ENCODE results near the gene TBC1D8.

The TBC1D8 gene

DNA sequence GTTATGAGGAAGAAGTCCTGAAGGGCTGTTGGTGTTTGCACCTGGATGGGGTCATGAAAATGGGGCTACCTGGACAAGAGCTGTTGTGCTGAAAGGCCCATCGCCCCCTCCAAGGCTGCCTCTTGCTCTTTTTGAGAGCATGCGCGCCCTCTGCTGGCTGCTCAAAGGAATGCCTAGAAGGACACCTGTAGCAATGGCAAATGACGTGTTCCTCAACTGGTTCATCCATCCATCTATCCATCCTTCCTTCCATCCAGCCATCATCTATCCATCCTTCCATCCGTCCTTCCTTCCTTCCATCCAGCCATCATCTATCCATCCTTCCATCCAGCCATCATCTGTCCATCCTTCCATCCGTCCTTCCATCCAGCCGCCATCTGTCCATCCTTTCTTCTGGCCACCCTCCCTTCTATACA is 166.3 kb downstream of the TBC1D8 start:
- Histone ChIP-seq H3K36me3 (ENCODE audit: control insufficient read depth, insufficient read depth, low read length) (no peaks in the 10 kb centered on the region), H3K4me1 (ENCODE audit: control insufficient read depth, insufficient read depth, low read length) (peaks cover 18% of the 10 kb centered on the region), H3K9me3 (ENCODE audit: control insufficient read depth, insufficient read depth, low read depth, low read length) (no peaks in the 10 kb centered on the region), H3K9ac (ENCODE audit: low read length) (no peak overlapping the region), H3K27me3 (ENCODE audit: control insufficient read depth, insufficient read depth, low read length) (no peaks in the 10 kb centered on the region), H3K4me3 (ENCODE audit: low read depth, low read length) (no peak overlapping the region), H3K27ac (ENCODE audit: low read depth, low read length) (no peak overlapping the region)

GRCh38 chr2:100983684-100984310 is 167.4 kb downstream of the TBC1D8 start:
- Histone ChIP-seq H3K9ac (ENCODE audit: low read length) (no peak overlapping the region), H3K27me3 (ENCODE audit: control insufficient read depth, insufficient read depth, low read length) (no peaks in the 10 kb centered on the region), H3K36me3 (ENCODE audit: control insufficient read depth, insufficient read depth, low read length) (no peaks in the 10 kb centered on the region), H3K4me3 (ENCODE audit: low read depth, low read length) (no peak overlapping the region), H3K27ac (ENCODE audit: low read depth, low read length) (no peak overlapping the region), H3K9me3 (ENCODE audit: control insufficient read depth, insufficient read depth, low read depth, low read length) (no peaks in the 10 kb centered on the region), H3K4me1 (ENCODE audit: control insufficient read depth, insufficient read depth, low read length) (peaks cover 18% of the 10 kb centered on the region)

- peaks cover 18% of the 10 kb centered on the region for H3K4me1 ChIP-seq (ENCODE audit: control insufficient read depth, insufficient read depth, low read length)
- H3K9ac ChIP-seq (ENCODE audit: low read length): no peak overlapping the region
- H3K4me3 ChIP-seq (ENCODE audit: low read depth, low read length): no peak overlapping the region
- H3K27ac ChIP-seq (ENCODE audit: low read depth, low read length): no peak overlapping the region
- no peaks in the 10 kb centered on the region for H3K9me3 ChIP-seq (ENCODE audit: control insufficient read depth, insufficient read depth, low read depth, low read length)
- no peaks in the 10 kb centered on the region for H3K27me3 ChIP-seq (ENCODE audit: control insufficient read depth, insufficient read depth, low read length)
- no peaks in the 10 kb centered on the region for H3K36me3 ChIP-seq (ENCODE audit: control insufficient read depth, insufficient read depth, low read length)
Observed at GRCh38 chr2:100983201-100983600, 168.0 kb downstream of the TBC1D8 start.

GRCh38 chr2:100982431-100982861 is 168.7 kb downstream of the TBC1D8 start:
- H3K9me3 ChIP-seq (ENCODE audit: control insufficient read depth, insufficient read depth, low read depth, low read length): no peaks in the 10 kb centered on the region
- H3K9ac ChIP-seq (ENCODE audit: low read length): no peak overlapping the region
- H3K4me3 ChIP-seq (ENCODE audit: low read depth, low read length): no peak overlapping the region
- no peak overlapping the region for H3K27ac ChIP-seq (ENCODE audit: low read depth, low read length)
- no peaks in the 10 kb centered on the region for H3K36me3 ChIP-seq (ENCODE audit: control insufficient read depth, insufficient read depth, low read length)
- H3K4me1 ChIP-seq (ENCODE audit: control insufficient read depth, insufficient read depth, low read length): peaks cover 18% of the 10 kb centered on the region
- no peaks in the 10 kb centered on the region for H3K27me3 ChIP-seq (ENCODE audit: control insufficient read depth, insufficient read depth, low read length)

- peaks cover 18% of the 10 kb centered on the region for H3K4me1 ChIP-seq (ENCODE audit: control insufficient read depth, insufficient read depth, low read length)
- H3K27me3 ChIP-seq (ENCODE audit: control insufficient read depth, insufficient read depth, low read length): no peaks in the 10 kb centered on the region
- no peak overlapping the region for H3K4me3 ChIP-seq (ENCODE audit: low read depth, low read length)
- no peaks in the 10 kb centered on the region for H3K9me3 ChIP-seq (ENCODE audit: control insufficient read depth, insufficient read depth, low read depth, low read length)
- no peaks in the 10 kb centered on the region for H3K36me3 ChIP-seq (ENCODE audit: control insufficient read depth, insufficient read depth, low read length)
- no peak overlapping the region for H3K27ac ChIP-seq (ENCODE audit: low read depth, low read length)
- no peak overlapping the region for H3K9ac ChIP-seq (ENCODE audit: low read length)
Observed at GRCh38 chr2:100981011-100981410, 170.2 kb downstream of the TBC1D8 start.

DNA sequence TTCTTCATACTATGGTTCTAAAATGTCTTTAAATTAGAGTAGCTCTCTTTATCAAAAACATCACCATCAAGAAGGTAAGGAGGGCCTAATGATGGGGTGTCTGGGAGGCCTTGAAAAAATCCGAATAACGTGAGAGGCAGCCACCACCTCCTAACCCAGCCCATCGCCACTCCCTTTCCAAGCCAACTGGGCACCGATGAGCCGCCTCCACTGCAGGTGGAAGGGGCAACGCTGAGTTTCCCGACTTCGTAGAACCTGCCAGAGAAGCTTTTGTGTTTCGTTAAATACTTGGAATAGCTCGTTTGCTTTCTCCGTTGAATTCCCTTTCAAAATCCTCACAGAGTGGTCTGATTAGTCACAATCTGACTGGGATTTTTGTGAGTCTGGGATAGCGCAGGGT is 171.1 kb downstream of the TBC1D8 start:
- Histone ChIP-seq H3K27me3 (ENCODE audit: control insufficient read depth, insufficient read depth, low read length) (no peaks in the 10 kb centered on the region), H3K4me3 (ENCODE audit: low read depth, low read length) (no peak overlapping the region), H3K36me3 (ENCODE audit: control insufficient read depth, insufficient read depth, low read length) (no peaks in the 10 kb centered on the region), H3K9ac (ENCODE audit: low read length) (no peak overlapping the region), H3K9me3 (ENCODE audit: control insufficient read depth, insufficient read depth, low read depth, low read length) (no peaks in the 10 kb centered on the region), H3K27ac (ENCODE audit: low read depth, low read length) (no peak overlapping the region), H3K4me1 (ENCODE audit: control insufficient read depth, insufficient read depth, low read length) (peaks cover 18% of the 10 kb centered on the region)

GRCh38 chr2:100978582-100979191 is 172.5 kb downstream of the TBC1D8 start:
- H3K27me3 ChIP-seq (ENCODE audit: control insufficient read depth, insufficient read depth, low read length): no peaks in the 10 kb centered on the region
- peaks cover 18% of the 10 kb centered on the region for H3K4me1 ChIP-seq (ENCODE audit: control insufficient read depth, insufficient read depth, low read length)
- no peak overlapping the region for H3K4me3 ChIP-seq (ENCODE audit: low read depth, low read length)
- H3K36me3 ChIP-seq (ENCODE audit: control insufficient read depth, insufficient read depth, low read length): no peaks in the 10 kb centered on the region
- no peak overlapping the region for H3K27ac ChIP-seq (ENCODE audit: low read depth, low read length)
- no peaks in the 10 kb centered on the region for H3K9me3 ChIP-seq (ENCODE audit: control insufficient read depth, insufficient read depth, low read depth, low read length)
- no peak overlapping the region for H3K9ac ChIP-seq (ENCODE audit: low read length)

- no peak overlapping the region for H3K27ac ChIP-seq (ENCODE audit: low read depth, low read length)
- H3K36me3 ChIP-seq (ENCODE audit: control insufficient read depth, insufficient read depth, low read length): no peaks in the 10 kb centered on the region
- no peak overlapping the region for H3K9ac ChIP-seq (ENCODE audit: low read length)
Observed at GRCh38 chr2:100977511-100977910, 173.7 kb downstream of the TBC1D8 start.

GRCh38 chr2:100976645-100977391 is 174.4 kb downstream of the TBC1D8 start:
- Histone ChIP-seq H3K9me3 (ENCODE audit: control insufficient read depth, insufficient read depth, low read depth, low read length) (no peaks in the 10 kb centered on the region), H3K4me1 (ENCODE audit: control insufficient read depth, insufficient read depth, low read length) (peaks cover 11% of the 10 kb centered on the region), H3K4me3 (ENCODE audit: low read depth, low read length) (no peak overlapping the region), H3K36me3 (ENCODE audit: control insufficient read depth, insufficient read depth, low read length) (no peaks in the 10 kb centered on the region), H3K27ac (ENCODE audit: low read depth, low read length) (no peak overlapping the region), H3K27me3 (ENCODE audit: control insufficient read depth, insufficient read depth, low read length) (no peaks in the 10 kb centered on the region), H3K9ac (ENCODE audit: low read length) (no peak overlapping the region)

More at GRCh38 chr2:100977511-100977910, 173.7 kb downstream of the TBC1D8 start:
- no peaks in the 10 kb centered on the region for H3K27me3 ChIP-seq (ENCODE audit: control insufficient read depth, insufficient read depth, low read length)
- no peak overlapping the region for H3K4me3 ChIP-seq (ENCODE audit: low read depth, low read length)
- no peaks in the 10 kb centered on the region for H3K9me3 ChIP-seq (ENCODE audit: control insufficient read depth, insufficient read depth, low read depth, low read length)
- H3K4me1 ChIP-seq (ENCODE audit: control insufficient read depth, insufficient read depth, low read length): peaks cover 18% of the 10 kb centered on the region

- Histone ChIP-seq H3K27me3 (ENCODE audit: control insufficient read depth, insufficient read depth, low read length) (no peaks in the 10 kb centered on the region), H3K4me1 (ENCODE audit: control insufficient read depth, insufficient read depth, low read length) (peaks cover 5% of the 10 kb centered on the region), H3K36me3 (ENCODE audit: control insufficient read depth, insufficient read depth, low read length) (no peaks in the 10 kb centered on the region), H3K9ac (ENCODE audit: low read length) (no peak overlapping the region), H3K4me3 (ENCODE audit: low read depth, low read length) (no peak overlapping the region), H3K27ac (ENCODE audit: low read depth, low read length) (no peak overlapping the region), H3K9me3 (ENCODE audit: control insufficient read depth, insufficient read depth, low read depth, low read length) (no peaks in the 10 kb centered on the region)
Observed at GRCh38 chr2:100976061-100976460, 175.1 kb downstream of the TBC1D8 start.

GRCh38 chr2:100975521-100975785 is 175.7 kb downstream of the TBC1D8 start:
- Histone ChIP-seq H3K27ac (ENCODE audit: low read depth, low read length) (no peak overlapping the region), H3K36me3 (ENCODE audit: control insufficient read depth, insufficient read depth, low read length) (no peaks in the 10 kb centered on the region), H3K4me3 (ENCODE audit: low read depth, low read length) (no peak overlapping the region), H3K9ac (ENCODE audit: low read length) (no peak overlapping the region), H3K27me3 (ENCODE audit: control insufficient read depth, insufficient read depth, low read length) (no peaks in the 10 kb centered on the region), H3K4me1 (ENCODE audit: control insufficient read depth, insufficient read depth, low read length) (no peaks in the 10 kb centered on the region; the same call in 1 of the 2 replicates), H3K9me3 (ENCODE audit: control insufficient read depth, insufficient read depth, low read depth, low read length) (no peaks in the 10 kb centered on the region)

All from HUES6 (cell line).